Adrenal gland (tissue), 5 donors: ENCODE measurements around the gene RAB27B.

Source experiments
- POLR2A ChIP-seq, 2 donors: fragments of 450-650 bp; IDR thresholded peaks; one replicate each; pipeline ENCODE4 v1.6.1; 2017; ENCODE audit warnings: antibody characterized with exemption in 2 of 2, mild to moderate bottlenecking in 2 of 2, moderate library complexity in 1 of 2
- TF ChIP-seq, protein P1 (sequence below), 6 experiments: fragments of 450-650 bp in 4 of 6; fragments of 200-600 bp in 2 of 6; sonication (generic) in 1 of 6; IDR thresholded peaks; 1 replicate in 5 of 6; 2 replicates in 1 of 6; pipeline versions ENCODE4 v1.5.1 to v1.8.0; 2016 to 2021; ENCODE audit warnings: antibody characterized with exemption in 6 of 6, mild to moderate bottlenecking in 2 of 6, moderate library complexity in 1 of 6
- donor health status: DM: no; HTN: no; CAD: no.

DNA sequence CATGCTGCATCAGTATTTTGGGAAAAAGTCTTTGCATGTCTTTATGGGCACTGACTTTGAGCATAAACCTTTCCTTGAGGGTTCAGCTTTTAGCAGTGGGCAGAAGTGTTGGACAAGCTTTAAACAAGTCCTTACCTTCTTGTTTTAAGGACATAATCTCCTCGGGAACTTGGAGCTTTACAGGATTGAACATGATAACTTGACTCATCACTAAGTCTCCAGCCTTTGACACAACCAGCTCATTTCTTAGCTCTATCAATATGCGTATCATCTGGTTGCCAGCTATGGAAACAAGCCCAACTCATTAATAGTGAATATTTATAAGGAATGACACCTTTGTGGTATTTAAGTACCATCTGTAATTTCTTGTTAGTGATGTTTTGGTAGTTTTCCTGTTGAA lies 21.0 kb upstream of the RAB27B start:
- TF ChIP-seq, protein P1, sequence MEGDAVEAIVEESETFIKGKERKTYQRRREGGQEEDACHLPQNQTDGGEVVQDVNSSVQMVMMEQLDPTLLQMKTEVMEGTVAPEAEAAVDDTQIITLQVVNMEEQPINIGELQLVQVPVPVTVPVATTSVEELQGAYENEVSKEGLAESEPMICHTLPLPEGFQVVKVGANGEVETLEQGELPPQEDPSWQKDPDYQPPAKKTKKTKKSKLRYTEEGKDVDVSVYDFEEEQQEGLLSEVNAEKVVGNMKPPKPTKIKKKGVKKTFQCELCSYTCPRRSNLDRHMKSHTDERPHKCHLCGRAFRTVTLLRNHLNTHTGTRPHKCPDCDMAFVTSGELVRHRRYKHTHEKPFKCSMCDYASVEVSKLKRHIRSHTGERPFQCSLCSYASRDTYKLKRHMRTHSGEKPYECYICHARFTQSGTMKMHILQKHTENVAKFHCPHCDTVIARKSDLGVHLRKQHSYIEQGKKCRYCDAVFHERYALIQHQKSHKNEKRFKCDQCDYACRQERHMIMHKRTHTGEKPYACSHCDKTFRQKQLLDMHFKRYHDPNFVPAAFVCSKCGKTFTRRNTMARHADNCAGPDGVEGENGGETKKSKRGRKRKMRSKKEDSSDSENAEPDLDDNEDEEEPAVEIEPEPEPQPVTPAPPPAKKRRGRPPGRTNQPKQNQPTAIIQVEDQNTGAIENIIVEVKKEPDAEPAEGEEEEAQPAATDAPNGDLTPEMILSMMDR (IDR thresholded peaks at IDR 0.05) = no peak
- TF ChIP-seq POLR2A (IDR thresholded peaks at IDR 0.05) = no peak
